Measurements from ENCODE around the gene DCLRE1B.

DCLRE1B gene

DNA sequence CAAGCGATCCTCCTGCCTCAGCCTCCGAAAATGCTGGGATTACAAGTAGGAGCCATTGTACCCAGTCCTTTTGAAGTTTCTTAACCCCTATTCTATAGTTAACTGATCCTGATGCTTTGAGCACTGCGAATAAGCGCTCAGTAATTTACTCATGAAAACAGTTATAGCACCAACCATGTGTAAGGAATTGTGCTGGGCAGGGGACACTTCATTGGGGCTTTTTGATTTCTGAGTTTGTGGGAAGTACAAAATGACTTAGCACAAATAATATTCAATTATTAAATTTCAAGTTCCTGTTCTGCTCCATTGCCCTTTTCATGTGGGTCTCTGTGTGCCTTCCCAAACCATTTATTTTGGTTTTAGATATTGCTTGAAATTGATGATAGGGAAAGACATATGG lies 17.8 kb downstream of the DCLRE1B start:
- DNase-seq (ENCODE audit: low spot score) (no peak), FAIRE-seq (no peak)

GRCh38 chr1:113924473-113924872 lies 19.3 kb downstream of the DCLRE1B start:
- FAIRE-seq = no peak
- DNase-seq (ENCODE audit: low spot score) = no peak

DNA sequence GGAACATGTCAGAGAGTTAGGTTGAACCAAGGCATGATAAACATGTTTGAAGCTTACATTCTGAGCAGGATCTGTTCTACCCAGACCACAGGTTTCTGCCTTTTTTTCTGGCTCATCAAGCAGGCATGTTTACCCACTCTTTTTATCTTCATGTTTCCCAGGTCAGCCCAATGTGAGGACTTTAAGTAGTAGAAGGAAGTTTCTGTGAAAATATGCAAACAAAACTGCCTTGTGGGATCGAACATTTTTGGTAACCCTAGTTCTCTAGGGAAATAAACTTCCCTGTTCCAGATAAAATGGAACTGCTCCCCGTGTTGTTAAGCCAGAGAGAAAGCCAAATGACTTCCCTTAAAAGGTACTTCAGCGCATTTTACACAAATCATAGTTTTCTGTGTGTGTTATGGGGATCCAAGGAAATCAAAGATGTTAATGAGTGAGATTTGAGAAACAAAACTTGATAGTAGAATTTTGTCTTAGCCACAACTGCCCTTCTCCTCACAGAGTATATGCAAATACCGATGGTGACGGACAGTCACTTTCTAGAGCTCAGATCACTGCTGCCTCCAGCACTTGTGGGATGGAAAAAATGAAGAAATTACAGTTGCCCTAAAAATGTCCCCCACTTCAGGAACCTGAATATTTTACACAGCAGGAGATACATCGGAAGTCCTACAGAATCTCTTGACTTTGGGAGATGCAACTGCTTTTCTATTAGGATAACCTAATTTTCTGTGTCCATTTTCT lies 23.2 kb downstream of the DCLRE1B start:
- FAIRE-seq = no peak
- no peak for DNase-seq (ENCODE audit: low spot score)

DNA sequence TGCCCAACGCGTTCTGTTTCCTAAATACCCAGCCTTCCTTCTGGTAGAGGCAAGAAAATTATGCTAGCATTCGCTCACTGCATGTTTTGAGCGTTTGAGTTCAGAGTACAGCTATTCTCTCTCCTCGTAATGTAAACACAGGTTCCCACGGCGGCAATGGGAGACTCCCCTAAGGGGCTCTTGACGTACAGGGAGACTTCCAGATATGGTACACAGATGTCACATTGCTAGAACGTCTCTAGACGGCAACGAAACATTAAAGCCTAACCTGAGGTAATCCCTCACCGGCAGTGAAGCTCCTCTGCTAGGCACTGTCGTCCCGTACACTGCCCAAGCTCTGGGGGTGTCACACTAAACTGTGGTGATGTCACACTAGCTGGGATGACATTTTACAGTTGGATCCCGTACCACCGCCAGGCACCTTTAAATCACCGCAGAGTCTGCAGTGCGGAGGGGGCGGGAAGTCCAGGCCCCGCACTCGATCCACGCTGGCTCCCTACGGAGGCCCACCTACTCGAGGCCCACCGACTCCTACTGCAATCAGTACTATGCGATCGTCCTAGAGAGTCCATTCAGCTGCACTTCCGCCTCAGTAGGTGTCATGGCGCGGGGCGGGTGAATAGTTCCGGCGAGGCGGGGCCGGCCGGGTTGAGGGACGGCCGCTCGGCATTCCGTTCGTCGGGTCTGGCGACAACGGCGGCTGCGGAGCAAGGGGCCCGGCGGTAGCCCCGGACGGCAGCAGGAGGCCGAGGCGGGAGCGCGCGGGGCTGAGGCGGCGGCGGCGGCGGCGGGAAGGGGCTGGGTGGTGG lies 24.0 kb downstream of the DCLRE1B start, which contains the start of gene HIPK1:
Gene HIPK1 (plus strand): TSS at position 384 of the 809 bp plus-strand sequence.
- peak; percentile 32 for FAIRE-seq

DNA sequence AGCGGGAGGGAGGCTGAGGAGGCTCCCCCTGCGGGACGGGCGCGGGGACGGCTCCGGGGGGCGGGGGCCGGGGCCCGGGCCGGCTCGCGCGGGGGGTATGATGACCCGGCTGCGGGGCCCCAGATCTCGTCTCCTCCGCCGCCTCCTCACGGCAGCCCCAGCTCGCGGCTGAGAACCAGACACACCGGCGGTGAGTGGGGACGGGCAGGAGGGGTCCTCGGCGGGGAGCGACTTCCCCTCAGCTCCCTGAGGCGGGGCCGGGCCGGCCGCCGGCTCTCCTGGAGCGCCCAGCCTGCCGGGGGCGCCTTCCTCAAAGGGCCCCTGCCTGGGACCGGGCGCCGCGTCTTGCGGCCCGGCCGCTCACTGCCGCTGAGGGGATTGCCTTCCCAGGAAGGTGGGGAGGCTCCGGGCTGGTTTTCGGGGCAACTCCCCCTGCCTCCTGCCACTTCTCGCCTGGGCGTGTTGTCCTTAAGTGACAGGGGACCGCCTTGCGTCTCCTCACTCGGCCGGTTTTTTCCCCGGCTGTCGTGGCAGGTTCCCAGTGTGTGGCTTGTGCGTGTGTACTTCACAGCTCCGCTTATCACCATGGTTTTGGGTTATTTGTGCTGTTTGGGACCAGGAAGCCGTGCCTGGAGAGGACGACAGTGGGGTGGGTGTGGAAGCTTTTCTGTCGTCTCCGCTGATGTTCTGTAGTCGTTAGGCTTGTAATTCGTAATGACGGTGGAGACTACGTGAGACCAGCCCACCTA lies 24.8 kb downstream of the DCLRE1B start:
- no peak for FAIRE-seq
- DNase-seq (ENCODE audit: low spot score) = peak; percentile 67

More for the DNA sequence above, 24.0 kb downstream of the DCLRE1B start, which contains the start of gene HIPK1:
- peak; percentile 96 for DNase-seq (ENCODE audit: low spot score)

- no peak for FAIRE-seq
- DNase-seq (ENCODE audit: low spot score) = peak; percentile 21
Measured at GRCh38 chr1:113930499-113931161, 25.5 kb downstream of the DCLRE1B start.

DNA sequence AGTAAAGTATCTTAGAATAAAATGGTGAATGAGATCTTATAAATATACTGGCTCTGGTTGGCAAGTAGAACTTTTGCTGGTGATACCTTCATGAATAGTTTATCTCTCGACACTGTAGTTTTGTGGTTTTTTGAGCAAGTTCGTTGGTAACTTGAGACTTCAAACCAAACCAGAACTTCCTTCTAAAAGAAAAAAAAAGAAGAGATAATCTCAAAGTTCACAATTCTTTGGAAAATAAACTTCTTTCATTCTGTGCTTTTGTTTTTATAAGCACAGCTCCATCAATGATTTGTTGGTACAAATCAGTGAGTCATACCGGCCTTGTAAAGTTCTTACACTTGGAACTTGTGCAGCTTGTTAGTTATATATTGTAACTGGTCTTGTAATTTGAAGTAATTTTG lies 26.3 kb downstream of the DCLRE1B start:
- FAIRE-seq (no peak), DNase-seq (ENCODE audit: low spot score) (no peak)

DNA sequence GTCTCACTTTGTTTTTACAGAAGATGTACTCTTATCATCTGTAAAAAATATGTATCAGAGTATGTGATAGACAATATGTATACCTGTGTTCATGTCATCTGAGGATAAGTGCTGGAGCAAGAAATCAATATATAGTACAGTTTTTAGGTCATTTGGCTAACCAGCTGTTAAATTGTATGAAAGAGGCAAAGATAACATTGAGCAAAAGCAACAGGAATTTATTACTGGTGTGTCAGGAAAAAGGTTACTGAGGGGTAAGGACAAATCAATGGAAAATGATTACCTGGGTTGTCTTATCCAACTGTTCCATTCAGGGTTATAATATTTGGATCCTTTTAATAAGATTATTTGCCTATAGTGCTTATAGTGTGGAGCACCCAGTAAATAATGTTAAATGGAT lies 28.9 kb downstream of the DCLRE1B start:
- FAIRE-seq (no peak), DNase-seq (ENCODE audit: low spot score) (no peak)

DNA sequence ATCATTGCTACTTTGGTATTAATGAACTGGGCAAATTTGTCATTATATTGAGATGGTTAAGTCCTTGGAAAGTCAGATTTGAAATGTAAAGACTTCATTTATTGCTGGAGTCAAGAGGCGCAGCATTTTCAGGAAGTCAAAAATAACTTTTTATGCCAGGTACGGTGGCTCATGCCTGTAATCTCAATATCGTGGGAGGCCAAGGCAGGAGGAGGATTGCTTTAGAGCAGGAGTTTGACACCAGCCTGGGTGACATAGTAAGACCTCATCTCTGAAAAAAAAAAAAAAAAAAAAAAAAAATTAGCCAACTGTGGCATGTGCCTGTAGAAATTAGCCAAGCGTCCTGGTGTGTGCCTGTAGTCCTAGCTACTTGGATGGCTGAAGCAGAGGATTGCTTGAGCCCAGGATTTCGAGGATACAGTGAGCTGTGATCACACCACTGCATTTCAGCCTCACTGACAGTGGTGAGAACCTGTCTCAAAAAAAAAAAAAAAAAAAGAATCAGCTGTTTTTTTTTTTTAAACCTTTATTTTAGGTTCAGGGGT lies 29.5 kb downstream of the DCLRE1B start:
- FAIRE-seq (no peak), DNase-seq (ENCODE audit: low spot score) (no peak)

DNA sequence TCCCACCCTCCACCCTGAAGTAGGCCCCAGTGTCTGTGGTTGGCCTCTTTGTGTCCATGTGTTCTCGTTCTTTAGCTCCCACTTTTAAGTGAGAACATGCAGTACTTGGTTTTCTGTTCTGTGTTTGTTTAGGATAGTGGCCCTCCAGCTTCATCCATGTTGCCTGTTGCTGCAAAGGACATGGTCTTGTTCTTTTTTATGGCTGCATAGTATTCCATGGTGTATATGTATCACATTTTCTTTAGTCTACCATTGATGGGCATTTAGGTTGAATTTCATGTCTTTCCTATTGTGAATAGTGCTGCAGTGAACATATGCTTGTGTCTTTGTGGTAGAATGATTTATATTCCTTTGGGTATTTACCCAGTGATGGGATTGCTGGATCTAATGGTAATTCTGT lies 30.1 kb downstream of the DCLRE1B start:
- FAIRE-seq (no peak), DNase-seq (ENCODE audit: low spot score) (no peak)

DNA sequence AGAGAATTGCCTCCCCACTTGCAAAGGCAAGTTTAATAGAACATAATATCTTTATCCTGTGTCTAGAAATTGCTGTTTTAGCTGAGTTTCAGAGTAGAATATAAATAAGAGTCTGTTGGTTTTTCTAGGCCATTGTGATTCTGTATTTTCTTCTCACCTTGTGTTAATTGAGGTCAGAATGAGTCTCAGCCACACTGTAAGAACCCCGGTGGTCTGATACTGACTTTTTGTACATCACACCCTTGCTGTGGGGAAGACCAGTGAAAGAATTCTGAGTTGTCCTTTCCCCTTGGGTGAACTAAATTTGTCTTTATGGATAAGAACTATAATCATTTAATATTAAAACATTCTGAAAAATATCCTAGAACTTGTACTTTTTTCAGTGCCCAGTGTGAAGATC lies 30.8 kb downstream of the DCLRE1B start:
- FAIRE-seq = no peak
- no peak for DNase-seq (ENCODE audit: low spot score)

- DNase-seq (ENCODE audit: low spot score) (no peak), FAIRE-seq (no peak)
Measured at GRCh38 chr1:113937146-113937545, 32.0 kb downstream of the DCLRE1B start.

DNA sequence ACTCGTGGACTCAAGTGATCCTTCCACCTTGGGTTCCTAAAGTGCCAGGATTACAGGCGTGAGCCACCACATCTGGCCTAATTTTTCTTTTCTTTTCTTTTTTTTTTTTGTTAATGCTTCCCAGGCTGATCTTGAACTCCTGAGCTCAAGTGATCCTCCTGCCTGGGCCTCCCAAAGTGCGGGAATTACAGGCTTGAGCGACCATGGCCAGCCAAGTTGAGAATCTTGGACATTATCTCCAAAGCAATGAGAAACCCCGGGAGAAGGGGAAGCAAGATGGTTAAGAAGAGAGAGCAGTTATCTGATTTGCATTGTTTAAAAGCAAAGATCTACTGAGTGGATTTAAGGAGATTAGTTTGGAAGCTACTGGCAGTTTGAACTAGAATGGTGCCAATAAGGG lies 33.1 kb downstream of the DCLRE1B start:
- no peak for FAIRE-seq
- no peak for DNase-seq (ENCODE audit: low spot score)

DNA sequence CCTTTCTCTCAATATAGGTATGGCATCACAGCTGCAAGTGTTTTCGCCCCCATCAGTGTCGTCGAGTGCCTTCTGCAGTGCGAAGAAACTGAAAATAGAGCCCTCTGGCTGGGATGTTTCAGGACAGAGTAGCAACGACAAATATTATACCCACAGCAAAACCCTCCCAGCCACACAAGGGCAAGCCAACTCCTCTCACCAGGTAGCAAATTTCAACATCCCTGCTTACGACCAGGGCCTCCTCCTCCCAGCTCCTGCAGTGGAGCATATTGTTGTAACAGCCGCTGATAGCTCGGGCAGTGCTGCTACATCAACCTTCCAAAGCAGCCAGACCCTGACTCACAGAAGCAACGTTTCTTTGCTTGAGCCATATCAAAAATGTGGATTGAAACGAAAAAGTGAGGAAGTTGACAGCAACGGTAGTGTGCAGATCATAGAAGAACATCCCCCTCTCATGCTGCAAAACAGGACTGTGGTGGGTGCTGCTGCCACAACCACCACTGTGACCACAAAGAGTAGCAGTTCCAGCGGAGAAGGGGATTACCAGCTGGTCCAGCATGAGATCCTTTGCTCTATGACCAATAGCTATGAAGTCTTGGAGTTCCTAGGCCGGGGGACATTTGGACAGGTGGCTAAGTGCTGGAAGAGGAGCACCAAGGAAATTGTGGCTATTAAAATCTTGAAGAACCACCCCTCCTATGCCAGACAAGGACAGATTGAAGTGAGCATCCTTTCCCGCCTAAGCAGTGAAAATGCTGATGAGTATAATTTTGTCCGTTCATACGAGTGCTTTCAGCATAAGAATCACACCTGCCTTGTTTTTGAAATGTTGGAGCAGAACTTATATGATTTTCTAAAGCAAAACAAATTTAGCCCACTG lies 35.5 kb downstream of the DCLRE1B start:
- no peak for DNase-seq (ENCODE audit: low spot score)

GRCh38 chr1:113941245-113941559 lies 36.1 kb downstream of the DCLRE1B start:
- DNase-seq (ENCODE audit: low spot score) (no peak), FAIRE-seq (no peak)

More for the DNA sequence above, 35.5 kb downstream of the DCLRE1B start:
- FAIRE-seq = peak; percentile 59

GRCh38 chr1:113942527-113942926 lies 37.4 kb downstream of the DCLRE1B start:
- DNase-seq (ENCODE audit: low spot score) (no peak), FAIRE-seq (no peak)

DNA sequence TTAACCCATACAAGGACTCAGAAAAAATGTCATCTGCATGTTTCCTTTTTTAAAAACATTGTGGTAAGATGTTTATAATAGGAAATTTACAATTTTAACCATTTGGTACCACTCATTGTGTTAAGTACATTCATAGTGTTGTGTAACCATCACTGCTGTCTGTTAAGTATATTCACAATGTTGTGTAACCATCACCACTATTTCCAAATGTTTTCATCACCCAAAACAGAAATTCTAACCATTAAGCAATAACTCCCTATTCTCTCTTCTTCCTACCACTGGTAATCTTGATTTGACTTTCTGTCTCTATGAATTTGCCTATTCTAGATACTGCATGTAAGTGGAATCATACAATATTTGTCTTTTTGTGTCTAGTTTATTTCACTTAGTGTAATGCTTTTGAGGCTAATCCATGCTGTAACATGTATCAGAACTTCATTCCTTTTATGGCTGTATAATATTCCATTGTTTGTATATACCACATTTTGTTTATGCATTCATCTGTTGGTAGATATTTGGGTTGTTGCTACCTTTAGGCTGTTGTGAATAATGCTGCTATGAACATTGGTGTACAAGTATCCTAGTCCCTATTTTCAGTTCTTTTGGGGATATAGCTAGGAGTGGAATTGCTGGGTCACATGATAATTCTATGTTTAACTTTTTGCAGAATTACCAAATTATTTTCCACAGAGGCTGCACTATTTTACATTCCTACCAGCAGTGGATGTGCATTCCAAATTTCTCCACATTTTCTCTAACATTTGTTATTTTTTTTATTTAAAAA lies 38.1 kb downstream of the DCLRE1B start:
- DNase-seq (ENCODE audit: low spot score) = no peak
- no peak for FAIRE-seq

GRCh38 chr1:113945329-113945728 lies 40.2 kb downstream of the DCLRE1B start:
- FAIRE-seq (no peak), DNase-seq (ENCODE audit: low spot score) (no peak)

DNA sequence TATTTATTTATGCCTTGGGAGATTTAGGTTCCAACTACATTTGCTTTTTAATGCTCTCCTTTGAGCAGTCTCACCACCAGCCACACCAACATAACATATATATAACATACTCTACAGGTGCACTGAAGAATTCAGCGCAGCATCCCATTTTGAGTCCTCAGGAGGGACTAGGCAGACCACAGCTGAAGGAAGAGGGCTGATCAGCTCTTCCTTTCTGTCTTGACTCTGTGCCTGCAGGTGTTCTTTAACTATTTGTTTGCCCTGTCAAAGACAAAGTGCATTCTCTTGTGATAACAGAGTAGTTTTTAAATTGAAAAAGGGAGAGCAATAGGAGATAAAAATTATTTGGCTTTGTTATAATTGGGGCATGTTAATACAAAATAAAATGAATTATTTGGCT lies 41.0 kb downstream of the DCLRE1B start:
- DNase-seq (ENCODE audit: low spot score) (no peak), FAIRE-seq (no peak)

Measured in urothelium cell line (cell line).